HL-60/S4 treated with retinoic acid at 250 ng/mL for 4 days and 3 days (cell line): Measurements from ENCODE around the gene SNRPE.
"Not testable (repeated sequence)": the region's sequence is repeated elsewhere in the genome, so short reads cannot be mapped to it uniquely, and the experiment has no call there.

Experiments used
- in situ Hi-C: fragments of 300-500 bp; cut with MboI; formaldehyde crosslinking; loops from 2 replicates; pipeline ENCODE4 v1.7.0; 2022; ENCODE audit warnings: low sequenced_read_pairs

Gene SNRPE

GRCh38 chr1:203861379-203862184 lies at the start of gene SNRPE:
Gene SNRPE, plus strand, starts transcription at chr1:203861599. Its CDS starts 61 bp downstream, at chr1:203861660.
- in situ Hi-C loops, result no loop called here

- in situ Hi-C loops, result no loop called here
Observed at GRCh38 chr1:203813581-203814341, 47.6 kb upstream of the SNRPE start.

- in situ Hi-C loops, result no loop called here
Observed at GRCh38 chr1:203818399-203818798, 43.0 kb upstream of the SNRPE start.

- in situ Hi-C loops, result no loop called here
Observed at GRCh38 chr1:203823306-203823705, 38.1 kb upstream of the SNRPE start.

- in situ Hi-C loops, result no loop called here
Observed at GRCh38 chr1:203826175-203826574, 35.2 kb upstream of the SNRPE start.

- in situ Hi-C loops, result no loop called here
Observed at GRCh38 chr1:203828002-203828401, 33.4 kb upstream of the SNRPE start.

GRCh38 chr1:203828503-203828902 lies 32.9 kb upstream of the SNRPE start:
- in situ Hi-C loops, result no loop called here

GRCh38 chr1:203829247-203829646 lies 32.2 kb upstream of the SNRPE start:
- in situ Hi-C loops, result not testable (repeated sequence)

GRCh38 chr1:203835476-203835875 lies 25.9 kb upstream of the SNRPE start:
- in situ Hi-C loops, result no loop called here

GRCh38 chr1:203839081-203839480 lies 22.3 kb upstream of the SNRPE start:
- in situ Hi-C loops, result no loop called here

- in situ Hi-C loops, result no loop called here
Observed at GRCh38 chr1:203840208-203840808, 21.1 kb upstream of the SNRPE start.

GRCh38 chr1:203842559-203842876 lies 18.9 kb upstream of the SNRPE start:
- in situ Hi-C loops, result no loop called here

- in situ Hi-C loops, result no loop called here
Observed at GRCh38 chr1:203843435-203843834, 18.0 kb upstream of the SNRPE start.

GRCh38 chr1:203853112-203853511 lies 8.3 kb upstream of the SNRPE start:
- in situ Hi-C loops, result not testable (repeated sequence)

- in situ Hi-C loops, result no loop called here
Observed at GRCh38 chr1:203858055-203858454, 3.3 kb upstream of the SNRPE start.

GRCh38 chr1:203858975-203859374 lies 2.4 kb upstream of the SNRPE start:
- in situ Hi-C loops, result no loop called here

- in situ Hi-C loops, result no loop called here
Observed at GRCh38 chr1:203860396-203861025, 888 bp upstream of the SNRPE start.

GRCh38 chr1:203867802-203868201 lies 6.4 kb downstream of the SNRPE start:
- in situ Hi-C loops, result no loop called here

GRCh38 chr1:203870245-203870644 lies 8.8 kb downstream of the SNRPE start:
- in situ Hi-C loops, result loop anchor here (5.0 kb wide), 1 partner anchor 257 kb away; no protein-coding TSS in a partner anchor

GRCh38 chr1:203871114-203871880 lies 9.9 kb downstream of the SNRPE start:
- in situ Hi-C loops, result loop anchor here (5.0 kb wide), 1 partner anchor 256 kb away; no protein-coding TSS in a partner anchor
